ENCODE results near the gene EFCC1.

Gene EFCC1

GRCh38 chr3:129032716-129033115 is 31.6 kb downstream of the EFCC1 start:
- no peak for DNase-seq (ENCODE audit: low read depth)

- no peak for DNase-seq (ENCODE audit: low read depth)
Observed at GRCh38 chr3:129033151-129033550, 32.0 kb downstream of the EFCC1 start.

- no peak for DNase-seq (ENCODE audit: low read depth)
Observed at GRCh38 chr3:129033633-129034321, 32.7 kb downstream of the EFCC1 start.

GRCh38 chr3:129034642-129035041 is 33.5 kb downstream of the EFCC1 start:
- DNase-seq (ENCODE audit: low read depth), result no peak

GRCh38 chr3:129035360-129036221 is 34.5 kb downstream of the EFCC1 start:
- no peak for DNase-seq (ENCODE audit: low read depth)

- DNase-seq (ENCODE audit: low read depth), result no peak
Observed at GRCh38 chr3:129036222-129037092, 35.4 kb downstream of the EFCC1 start.

GRCh38 chr3:129037093-129037419 is 36.0 kb downstream of the EFCC1 start:
- no peak for DNase-seq (ENCODE audit: low read depth)

- no peak for DNase-seq (ENCODE audit: low read depth)
Observed at GRCh38 chr3:129038121-129038855, 37.2 kb downstream of the EFCC1 start.

GRCh38 chr3:129039271-129040038 is 38.4 kb downstream of the EFCC1 start:
- DNase-seq (ENCODE audit: low read depth), result no peak

GRCh38 chr3:129040039-129040336 is 38.9 kb downstream of the EFCC1 start:
- DNase-seq (ENCODE audit: low read depth), result no peak

- DNase-seq (ENCODE audit: low read depth), result no peak
Observed at GRCh38 chr3:129040579-129041300, 39.6 kb downstream of the EFCC1 start.

- no peak for DNase-seq (ENCODE audit: low read depth)
Observed at GRCh38 chr3:129045675-129046036, 44.6 kb downstream of the EFCC1 start.

- DNase-seq (ENCODE audit: low read depth), result no peak
Observed at GRCh38 chr3:129046037-129046731, 45.1 kb downstream of the EFCC1 start.

- DNase-seq (ENCODE audit: low read depth), result no peak
Observed at GRCh38 chr3:129046732-129047552, 45.8 kb downstream of the EFCC1 start.

- no peak for DNase-seq (ENCODE audit: low read depth)
Observed at GRCh38 chr3:129047553-129047839, 46.4 kb downstream of the EFCC1 start.

GRCh38 chr3:129050556-129051295 is 49.6 kb downstream of the EFCC1 start:
- DNase-seq (ENCODE audit: low read depth), result no peak

GRCh38 chr3:129051871-129052340 is 50.8 kb downstream of the EFCC1 start:
- no peak for DNase-seq (ENCODE audit: low read depth)

GRCh38 chr3:129052675-129053074 is 51.6 kb downstream of the EFCC1 start:
- DNase-seq (ENCODE audit: low read depth), result no peak

Data from CMK (cell line).